K562 (cell line): Measurements from ENCODE around the gene C1orf116. TPM values are rescaled to one million over a fixed set of nuclear protein-coding genes. Genes with fewer than 3 reads are reported as not detected.

ENCODE experiments used
- AFF4 ChIP-seq: sonication (generic); formaldehyde crosslinking; IDR thresholded peaks from 2 replicates; pipeline ENCODE4 v1.8.0; 2023; ENCODE audit warnings: mild to moderate bottlenecking, missing genetic modification reagents
- ATF6 ChIP-seq: sonication (generic); formaldehyde crosslinking; IDR thresholded peaks from 2 replicates; pipeline ENCODE4 v1.4.0; 2020; ENCODE audit warnings: mild to moderate bottlenecking, missing genetic modification reagents
- CTCFL ChIP-seq: IDR thresholded peaks from 2 replicates; pipeline ENCODE4 v1.6.1; 2011; ENCODE audit warnings: borderline replicate concordance, low read depth, mild to moderate bottlenecking, moderate library complexity, low read length; ENCODE audit not compliant: insufficient read depth, poor library complexity, severe bottlenecking
- EP400 ChIP-seq: fragments of 450-650 bp; IDR thresholded peaks from 2 replicates; pipeline ENCODE4 v1.6.1; 2017; ENCODE audit warnings: antibody characterized with exemption, mild to moderate bottlenecking, moderate library complexity
- ESRRA ChIP-seq: fragments of 450-650 bp; IDR thresholded peaks from 2 replicates; pipeline ENCODE4 v1.6.1; 2014; ENCODE audit warnings: low read depth, mild to moderate bottlenecking, moderate library complexity, borderline replicate concordance
- GABPA ChIP-seq: fragments of 200-800 bp; sonication (Bioruptor generic); conservative IDR thresholded peaks from 2 replicates; pipeline ENCODE4 v1.6.1; 2016; ENCODE audit warnings: low read depth, missing genetic modification characterization, missing compliant biosample characterization
- HNRNPUL1 ChIP-seq: fragments of 200-400 bp; formaldehyde crosslinking; IDR thresholded peaks from 2 replicates; pipeline ENCODE4 v1.6.1; 2017; ENCODE audit warnings: low read length
- MXI1 ChIP-seq: IDR thresholded peaks from 2 replicates; pipeline ENCODE4 v1.6.1; 2011; ENCODE audit warnings: low read depth, mild to moderate bottlenecking, improper control_type of control experiment, low read length
- PHF20 ChIP-seq: fragments of 450-650 bp; IDR thresholded peaks from 2 replicates; pipeline ENCODE4 v1.6.1; 2018; ENCODE audit not compliant: partially characterized antibody
- SREBF1 ChIP-seq: fragments of 150-350 bp; IDR thresholded peaks from 2 replicates; pipeline ENCODE4 v1.6.1; 2014; ENCODE audit warnings: antibody characterized with exemption, low read depth, low read length, borderline replicate concordance
- ZNF75A ChIP-seq: fragments of 450-650 bp; formaldehyde crosslinking; IDR thresholded peaks from 2 replicates; pipeline ENCODE4 v1.4.0; 2020; ENCODE audit warnings: mild to moderate bottlenecking
- polyA plus RNA-seq, 8 experiments: library from polyadenylated mRNA; depleted of rRNA in 4 of 8; stranded (reverse) in 5 of 8; unstranded in 3 of 8; fragments of >200 nt; fragmentation: Nextera tagmentation in 2 of 8; fragmentation: Illumina TruSeq in 1 of 8; extraction: Ambion mirVana in 2 of 8; extraction: Trizol in 1 of 8; gene quantifications; 2 replicates each; pipeline versions ENCODE4 v1.2.1 to v1.2.3, GENCODE V29; 2011 to 2014; ENCODE audit warnings: inconsistent platforms in 1 of 8, missing spikeins in 1 of 8
- total RNA-seq, 7 experiments: library from RNA; depleted of rRNA in 6 of 7; stranded (reverse); fragments of >200 nt in 6 of 7; fragmentation: Illumina TruSeq in 2 of 7; extraction: Trizol in 2 of 7; gene quantifications; 2 replicates each; pipeline versions ENCODE4 v1.2.1 to v1.2.3, GENCODE V29; 2011 to 2021; ENCODE audit warnings: low replicate concordance in 1 of 7
- TF ChIP-seq, protein P1 (sequence below): fragments of 450-650 bp; IDR thresholded peaks from 2 replicates; pipeline ENCODE4 v1.6.1; 2017; ENCODE audit warnings: antibody characterized with exemption
- TF ChIP-seq, protein P2 (sequence below): sonication (generic); formaldehyde crosslinking; IDR thresholded peaks from 2 replicates; pipeline ENCODE4 v1.8.1; 2022; ENCODE audit warnings: missing genetic modification reagents

C1orf116 gene
- total and polyA plus RNA-seq, 9 of the 15 experiments (the other 6 are each of a cell fraction or from before 2014, with no cell fraction given), result 0.62 to 3.0 (median 0.95) TPM

DNA sequence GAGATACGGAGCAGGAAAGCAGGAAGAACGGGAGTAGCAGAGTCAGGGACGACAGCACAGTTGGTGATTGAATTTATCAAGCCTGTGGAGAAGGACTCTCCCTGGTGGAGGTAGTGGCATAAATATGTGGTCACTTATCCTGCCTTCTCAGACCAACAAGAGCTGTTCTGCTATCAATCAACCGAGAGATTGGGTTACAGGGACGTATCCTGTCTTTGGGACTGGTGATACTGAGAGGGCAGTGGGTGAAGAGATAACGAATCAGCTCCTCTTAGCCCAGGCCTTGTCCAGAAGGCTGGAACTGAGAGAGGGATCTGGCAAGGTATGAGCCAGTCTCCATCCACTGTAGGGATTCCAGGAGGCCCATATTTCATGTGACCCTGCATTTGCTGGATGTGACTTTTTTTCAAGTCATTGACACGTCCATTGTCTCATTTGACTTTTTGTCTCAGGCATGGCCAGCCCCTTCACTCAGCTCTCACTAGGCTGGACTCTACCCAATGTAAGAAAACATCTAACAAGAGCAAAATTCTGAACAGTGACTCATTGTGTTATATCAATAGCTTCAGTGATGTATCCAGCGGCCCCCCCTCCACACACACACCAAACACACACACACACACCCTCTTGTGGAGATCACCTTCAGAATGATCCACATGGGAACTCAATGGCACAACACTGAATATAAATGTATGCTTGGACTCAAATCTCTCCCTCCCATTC, 11.3 kb downstream of the C1orf116 start (continued):
- TF ChIP-seq ESRRA (peak; percentile 63; the same call in 1 of the 2 replicates), CTCFL (no peak), AFF4 (CRISPR knock-in tag) (no peak; the same call in 1 of the 2 replicates), ATF6 (CRISPR knock-in tag) (no peak; the same call in 1 of the 2 replicates), MXI1 (no peak), PHF20 (no peak), HNRNPUL1 (no peak; the same call in 1 of the 2 replicates), EP400 (peak; percentile 58), GABPA (peak; percentile 56; the same call in 1 of the 2 replicates), SREBF1 (no peak), ZNF75A (no peak)
- TF ChIP-seq, protein P1, sequence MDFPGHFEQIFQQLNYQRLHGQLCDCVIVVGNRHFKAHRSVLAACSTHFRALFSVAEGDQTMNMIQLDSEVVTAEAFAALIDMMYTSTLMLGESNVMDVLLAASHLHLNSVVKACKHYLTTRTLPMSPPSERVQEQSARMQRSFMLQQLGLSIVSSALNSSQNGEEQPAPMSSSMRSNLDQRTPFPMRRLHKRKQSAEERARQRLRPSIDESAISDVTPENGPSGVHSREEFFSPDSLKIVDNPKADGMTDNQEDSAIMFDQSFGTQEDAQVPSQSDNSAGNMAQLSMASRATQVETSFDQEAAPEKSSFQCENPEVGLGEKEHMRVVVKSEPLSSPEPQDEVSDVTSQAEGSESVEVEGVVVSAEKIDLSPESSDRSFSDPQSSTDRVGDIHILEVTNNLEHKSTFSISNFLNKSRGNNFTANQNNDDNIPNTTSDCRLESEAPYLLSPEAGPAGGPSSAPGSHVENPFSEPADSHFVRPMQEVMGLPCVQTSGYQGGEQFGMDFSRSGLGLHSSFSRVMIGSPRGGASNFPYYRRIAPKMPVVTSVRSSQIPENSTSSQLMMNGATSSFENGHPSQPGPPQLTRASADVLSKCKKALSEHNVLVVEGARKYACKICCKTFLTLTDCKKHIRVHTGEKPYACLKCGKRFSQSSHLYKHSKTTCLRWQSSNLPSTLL, result 0 out of 2 replicates have a peak, but pooled peaks have one; percentile 26
- TF ChIP-seq, protein P2, sequence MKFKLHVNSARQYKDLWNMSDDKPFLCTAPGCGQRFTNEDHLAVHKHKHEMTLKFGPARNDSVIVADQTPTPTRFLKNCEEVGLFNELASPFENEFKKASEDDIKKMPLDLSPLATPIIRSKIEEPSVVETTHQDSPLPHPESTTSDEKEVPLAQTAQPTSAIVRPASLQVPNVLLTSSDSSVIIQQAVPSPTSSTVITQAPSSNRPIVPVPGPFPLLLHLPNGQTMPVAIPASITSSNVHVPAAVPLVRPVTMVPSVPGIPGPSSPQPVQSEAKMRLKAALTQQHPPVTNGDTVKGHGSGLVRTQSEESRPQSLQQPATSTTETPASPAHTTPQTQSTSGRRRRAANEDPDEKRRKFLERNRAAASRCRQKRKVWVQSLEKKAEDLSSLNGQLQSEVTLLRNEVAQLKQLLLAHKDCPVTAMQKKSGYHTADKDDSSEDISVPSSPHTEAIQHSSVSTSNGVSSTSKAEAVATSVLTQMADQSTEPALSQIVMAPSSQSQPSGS (CRISPR knock-in tag), result no peak
